HFF-Myc (cell line): ENCODE measurements around the gene FRAT1.

Experiments used
- DNase-seq: peaks from one replicate; pipeline ENCODE4 v3.0.0-alpha.2; 2011; ENCODE audit warnings: low read depth; ENCODE audit errors: extremely low read depth
- H3K4me3 ChIP-seq: replicated peaks from 2 replicates; pipeline ENCODE4 v1.5.1; 2011; ENCODE audit warnings: low read depth, mild to moderate bottlenecking, control low read depth, low read length
- TF ChIP-seq, protein P1 (sequence below): IDR thresholded peaks from 2 replicates; pipeline ENCODE4 v1.5.1; 2012; ENCODE audit warnings: mild to moderate bottlenecking, low read depth, low read length, control low read depth; ENCODE audit errors: missing control alignments

Gene FRAT1, protein sequence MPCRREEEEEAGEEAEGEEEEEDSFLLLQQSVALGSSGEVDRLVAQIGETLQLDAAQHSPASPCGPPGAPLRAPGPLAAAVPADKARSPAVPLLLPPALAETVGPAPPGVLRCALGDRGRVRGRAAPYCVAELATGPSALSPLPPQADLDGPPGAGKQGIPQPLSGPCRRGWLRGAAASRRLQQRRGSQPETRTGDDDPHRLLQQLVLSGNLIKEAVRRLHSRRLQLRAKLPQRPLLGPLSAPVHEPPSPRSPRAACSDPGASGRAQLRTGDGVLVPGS

DNA sequence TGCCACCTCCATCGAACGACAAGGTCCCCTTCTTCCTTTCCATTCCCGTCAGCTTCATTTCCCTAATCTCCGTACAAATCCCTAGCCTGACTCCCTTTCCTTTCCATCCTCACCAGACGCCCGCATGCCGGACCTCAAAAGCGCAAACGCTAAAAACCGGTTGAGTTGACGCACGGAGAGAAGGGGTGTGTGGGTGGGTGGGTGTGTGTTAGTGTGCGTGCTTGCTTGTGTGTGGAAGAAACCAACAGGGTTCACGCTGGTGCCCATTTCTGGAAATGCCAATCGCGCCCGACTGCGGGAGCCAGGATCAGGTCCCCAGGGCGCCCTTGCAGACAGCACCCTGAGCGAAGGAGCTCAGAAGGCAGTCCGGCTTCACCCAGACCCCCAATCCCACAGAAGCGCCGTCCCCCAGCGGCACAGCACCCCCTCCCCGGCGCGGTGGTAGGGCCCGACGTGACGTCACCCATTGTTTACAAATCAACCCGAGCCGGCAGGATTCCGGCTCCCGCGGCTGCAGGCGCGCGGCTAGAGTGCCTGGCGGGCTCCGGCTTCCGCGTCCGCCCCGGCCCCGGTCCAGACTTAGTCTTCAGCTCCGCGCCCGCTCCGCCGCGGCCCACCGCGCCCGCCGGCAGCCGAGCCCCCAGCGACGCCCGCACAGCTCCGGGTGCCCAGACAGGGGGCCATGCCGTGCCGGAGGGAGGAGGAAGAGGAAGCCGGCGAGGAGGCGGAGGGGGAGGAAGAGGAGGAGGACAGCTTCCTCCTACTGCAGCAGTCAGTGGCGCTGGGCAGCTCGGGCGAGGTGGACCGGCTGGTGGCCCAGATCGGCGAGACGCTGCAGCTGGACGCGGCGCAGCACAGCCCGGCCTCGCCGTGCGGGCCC lies at the start of gene FRAT1:
Gene FRAT1 (plus strand): TSS at position 500 of the 880 bp plus-strand sequence. CDS start 183 bp downstream, at position 683.
- DNase-seq: peak; percentile 59
- H3K4me3 ChIP-seq: peak within 1 kb of the TSS; percentile 53
- TF ChIP-seq, protein P1, sequence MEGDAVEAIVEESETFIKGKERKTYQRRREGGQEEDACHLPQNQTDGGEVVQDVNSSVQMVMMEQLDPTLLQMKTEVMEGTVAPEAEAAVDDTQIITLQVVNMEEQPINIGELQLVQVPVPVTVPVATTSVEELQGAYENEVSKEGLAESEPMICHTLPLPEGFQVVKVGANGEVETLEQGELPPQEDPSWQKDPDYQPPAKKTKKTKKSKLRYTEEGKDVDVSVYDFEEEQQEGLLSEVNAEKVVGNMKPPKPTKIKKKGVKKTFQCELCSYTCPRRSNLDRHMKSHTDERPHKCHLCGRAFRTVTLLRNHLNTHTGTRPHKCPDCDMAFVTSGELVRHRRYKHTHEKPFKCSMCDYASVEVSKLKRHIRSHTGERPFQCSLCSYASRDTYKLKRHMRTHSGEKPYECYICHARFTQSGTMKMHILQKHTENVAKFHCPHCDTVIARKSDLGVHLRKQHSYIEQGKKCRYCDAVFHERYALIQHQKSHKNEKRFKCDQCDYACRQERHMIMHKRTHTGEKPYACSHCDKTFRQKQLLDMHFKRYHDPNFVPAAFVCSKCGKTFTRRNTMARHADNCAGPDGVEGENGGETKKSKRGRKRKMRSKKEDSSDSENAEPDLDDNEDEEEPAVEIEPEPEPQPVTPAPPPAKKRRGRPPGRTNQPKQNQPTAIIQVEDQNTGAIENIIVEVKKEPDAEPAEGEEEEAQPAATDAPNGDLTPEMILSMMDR: no peak

DNA sequence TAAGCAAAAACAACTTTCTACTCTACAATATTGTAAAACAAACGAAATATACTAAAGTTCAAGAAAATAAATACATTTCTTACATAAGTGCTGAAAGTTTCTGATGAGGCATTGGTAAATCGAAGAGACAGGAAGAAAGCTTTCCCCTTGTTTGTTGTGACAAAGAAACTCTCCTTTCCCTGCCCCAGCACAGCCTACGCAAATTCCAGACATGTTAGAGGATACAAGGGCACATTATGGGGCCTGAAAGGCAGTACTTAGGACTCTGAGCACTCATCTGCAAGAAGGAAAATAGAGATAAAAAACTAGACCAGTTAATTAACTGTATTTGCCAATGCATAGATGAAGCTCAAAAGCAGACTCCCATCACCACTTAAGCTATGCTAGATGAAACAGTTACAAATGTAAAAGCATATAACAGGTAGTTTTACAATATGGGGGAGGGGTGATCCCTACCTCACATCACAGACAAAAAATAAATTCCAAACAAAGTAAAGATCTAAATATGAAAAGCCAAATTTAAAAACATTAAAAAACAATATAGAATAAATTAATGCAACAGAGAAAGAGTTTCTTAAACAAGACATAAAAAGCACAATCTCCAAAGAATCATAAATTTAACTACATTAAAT lies 48.4 kb upstream of the FRAT1 start:
- TF ChIP-seq, protein P1: no peak
- DNase-seq: no peak
- H3K4me3 ChIP-seq: no peak overlapping the region

DNA sequence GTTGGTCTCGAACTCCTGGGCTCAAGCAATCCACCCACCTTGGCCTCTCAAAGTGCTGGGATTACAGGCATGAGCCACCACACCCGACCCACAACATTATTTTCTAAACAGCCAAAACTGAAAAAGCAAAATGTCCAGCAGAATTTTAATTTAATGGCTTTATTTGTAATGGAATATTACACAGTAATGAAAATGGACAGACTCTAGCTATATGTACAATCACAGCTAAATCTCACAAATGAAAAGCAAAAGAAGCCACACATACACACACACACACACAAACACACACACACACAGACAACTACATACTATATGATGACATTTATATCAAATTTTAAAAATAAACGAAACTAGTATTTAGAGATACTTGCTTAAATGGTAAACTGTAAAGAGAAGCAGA lies 45.4 kb upstream of the FRAT1 start:
- no peak overlapping the region for H3K4me3 ChIP-seq
- TF ChIP-seq, protein P1: no peak

DNA sequence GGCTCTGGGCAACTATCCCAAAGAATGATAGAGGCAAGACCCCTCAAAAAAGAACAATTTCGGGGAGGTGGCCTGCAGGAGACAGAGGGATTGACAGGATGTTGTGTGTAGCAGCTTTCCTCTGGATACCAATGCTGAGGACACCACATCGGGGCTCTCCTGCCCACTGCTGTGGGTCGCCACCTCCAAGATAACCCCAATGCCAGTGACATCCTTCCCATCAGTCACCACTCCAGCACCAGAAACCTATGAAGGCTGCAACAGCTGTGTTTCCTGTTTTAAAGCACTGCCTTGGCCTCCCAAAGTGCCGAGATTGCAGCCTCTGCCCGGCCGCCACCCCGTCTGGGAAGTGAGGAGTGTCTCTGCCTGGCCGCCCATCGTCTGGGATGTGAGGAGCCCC lies 44.2 kb upstream of the FRAT1 start:
- TF ChIP-seq, protein P1: no peak

More for the DNA sequence above, 45.4 kb upstream of the FRAT1 start:
- DNase-seq: no peak

DNA sequence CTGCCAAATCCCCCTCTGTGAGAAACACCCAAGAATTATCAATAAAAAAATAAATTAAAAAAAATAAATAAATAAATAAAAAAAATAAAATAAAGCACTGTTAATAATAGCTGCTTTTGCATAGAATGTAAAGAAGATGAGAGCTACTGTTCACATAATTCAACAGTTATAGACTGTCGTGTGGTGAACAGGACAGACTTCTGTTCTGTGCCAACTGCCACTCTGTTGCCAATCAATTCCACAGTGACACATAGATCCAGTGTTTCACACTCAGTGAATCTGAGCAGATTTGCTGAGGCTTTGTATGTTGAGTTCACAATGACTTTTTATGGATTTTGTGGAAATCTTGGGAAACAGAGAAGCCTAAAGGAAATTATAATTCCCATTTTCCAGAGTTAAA lies 41.5 kb upstream of the FRAT1 start:
- H3K4me3 ChIP-seq: no peak overlapping the region
- DNase-seq: no peak
- TF ChIP-seq, protein P1: no peak

More for the DNA sequence above, 44.2 kb upstream of the FRAT1 start:
- DNase-seq: no peak
- no peak overlapping the region for H3K4me3 ChIP-seq

DNA sequence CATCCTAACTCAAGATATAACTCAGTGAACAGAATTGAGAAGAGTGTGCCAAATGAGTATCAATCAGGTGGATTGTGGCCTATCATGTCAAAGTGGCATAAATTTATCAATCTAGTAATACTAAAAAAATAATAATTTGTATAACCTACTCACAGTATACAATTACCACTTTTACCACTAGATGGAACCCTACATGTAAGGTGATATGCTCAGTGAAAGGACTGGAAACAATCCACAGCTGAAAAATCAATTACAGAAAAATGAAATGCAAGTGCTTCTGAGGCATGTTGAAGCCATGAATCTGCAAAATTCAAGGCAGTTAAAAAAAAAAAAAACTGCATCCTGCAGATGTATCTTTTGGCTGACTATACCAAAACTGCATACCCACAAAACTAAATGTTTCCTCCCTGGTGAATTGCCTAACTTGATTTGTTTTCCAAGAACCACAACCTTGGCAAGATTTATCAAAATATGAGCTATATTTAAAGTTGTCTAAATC lies 40.5 kb upstream of the FRAT1 start:
- DNase-seq: peak; percentile 73
- TF ChIP-seq, protein P1: peak; percentile 42
- no peak overlapping the region for H3K4me3 ChIP-seq
